Measurements from ENCODE around the gene SPATC1L. TPM values are rescaled to one million over a fixed set of nuclear protein-coding genes. Genes with fewer than 3 reads are reported as not detected.

The SPATC1L gene
- polyA plus RNA-seq, 3 donors from 2014 or later = 6.2 to 10.8 (median 9.4) TPM

GRCh38 chr21:46116776-46117585 is 67.3 kb downstream of the SPATC1L start:
- Mint-ChIP-seq H3K27ac (peak overlapping the region in 1 of 6 donors; percentile 62), H3K4me1 (no peaks in the 10 kb centered on the region), H3K9me3 (peaks cover 0 to 2% (median 0%) of the 10 kb centered on the region in 6 donors), H3K4me3 (no peak overlapping the region), H3K27me3 (ENCODE audit: low read depth in 3 of 3) (peaks cover 0 to 1% (median 0%) of the 10 kb centered on the region in 3 donors), H3K36me3 (no peaks in the 10 kb centered on the region)
- DNase-seq = no peak

GRCh38 chr21:46116189-46116775 is 68.0 kb downstream of the SPATC1L start:
- peaks cover 0 to 2% (median 0%) of the 10 kb centered on the region in 6 donors for H3K9me3 Mint-ChIP-seq
- no peaks in the 10 kb centered on the region for H3K4me1 Mint-ChIP-seq
- no peak overlapping the region for H3K4me3 Mint-ChIP-seq
- peaks cover 0 to 1% (median 0%) of the 10 kb centered on the region in 3 donors for H3K27me3 Mint-ChIP-seq (ENCODE audit: low read depth in 3 of 3)
- no peak overlapping the region for H3K27ac Mint-ChIP-seq
- no peaks in the 10 kb centered on the region for H3K36me3 Mint-ChIP-seq
- no peak for DNase-seq

- Mint-ChIP-seq H3K27ac (no peak overlapping the region), H3K4me1 (no peaks in the 10 kb centered on the region), H3K36me3 (no peaks in the 10 kb centered on the region), H3K4me3 (no peak overlapping the region), H3K9me3 (peaks cover 0 to 2% (median 0%) of the 10 kb centered on the region in 6 donors), H3K27me3 (ENCODE audit: low read depth in 3 of 3) (no peaks in the 10 kb centered on the region)
- no peak for DNase-seq
Observed at GRCh38 chr21:46115441-46116188, 68.6 kb downstream of the SPATC1L start.

DNA sequence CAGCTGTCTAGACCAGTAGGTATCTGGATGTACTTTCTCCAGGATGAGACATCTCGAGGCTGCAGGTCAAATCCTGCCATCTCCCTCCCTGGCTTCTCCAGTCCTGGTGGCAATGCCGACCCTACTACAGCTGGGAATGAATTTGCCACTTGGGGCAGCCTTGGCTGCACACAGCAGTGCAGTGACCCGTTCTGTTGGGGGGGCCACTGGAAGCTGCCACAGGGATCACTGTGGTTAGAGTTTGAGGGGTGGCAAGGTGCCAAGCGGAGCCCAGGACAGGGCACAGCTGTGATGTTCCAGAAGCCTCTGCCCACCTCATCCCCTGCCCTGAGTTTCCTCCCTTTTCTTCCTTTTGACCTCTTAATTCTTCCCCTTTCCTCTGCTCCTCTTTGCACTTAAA is 69.3 kb downstream of the SPATC1L start:
- H3K4me3 Mint-ChIP-seq = no peak overlapping the region
- no peak overlapping the region for H3K27ac Mint-ChIP-seq
- DNase-seq = no peak
- H3K27me3 Mint-ChIP-seq (ENCODE audit: low read depth in 3 of 3) = no peaks in the 10 kb centered on the region
- H3K4me1 Mint-ChIP-seq = no peaks in the 10 kb centered on the region
- peaks cover 0 to 2% (median 0%) of the 10 kb centered on the region in 6 donors for H3K9me3 Mint-ChIP-seq
- H3K36me3 Mint-ChIP-seq = no peaks in the 10 kb centered on the region

DNA sequence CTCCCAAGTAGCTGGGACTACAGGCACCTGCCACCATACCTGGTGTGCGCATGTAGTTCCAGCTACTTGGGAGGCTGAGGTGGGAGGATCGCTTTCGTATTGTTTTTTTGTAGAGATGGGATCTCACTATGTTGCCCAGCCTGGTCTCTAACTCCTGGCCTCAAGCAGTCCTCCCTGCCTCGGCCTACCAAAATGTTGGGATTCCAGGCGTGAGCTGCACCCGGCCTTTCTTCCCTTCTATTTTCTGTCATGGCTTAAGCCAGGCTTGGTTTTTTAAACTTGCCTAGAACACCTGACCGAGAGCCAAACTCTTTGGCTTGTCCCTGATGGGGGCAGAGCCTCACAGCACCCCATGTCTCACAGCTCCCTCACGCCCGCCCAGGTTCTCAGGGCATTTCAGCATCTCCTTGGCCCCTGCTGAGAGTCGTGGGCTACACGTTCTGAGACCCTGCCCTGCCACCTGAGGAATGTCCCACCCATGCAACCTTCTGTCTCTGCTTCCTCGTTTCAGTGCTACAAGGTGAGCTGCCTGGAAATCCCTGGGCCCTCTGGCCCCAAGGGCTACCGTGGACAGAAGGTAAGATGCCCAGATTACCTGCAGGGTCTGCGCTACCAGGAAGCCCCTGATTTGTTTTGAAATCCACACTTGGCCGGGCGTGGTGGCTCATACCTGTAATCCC is 70.6 kb downstream of the SPATC1L start:
- H3K4me3 Mint-ChIP-seq = no peak overlapping the region
- H3K36me3 Mint-ChIP-seq = no peaks in the 10 kb centered on the region
- peaks cover 0 to 2% (median 0%) of the 10 kb centered on the region in 6 donors for H3K9me3 Mint-ChIP-seq
- H3K4me1 Mint-ChIP-seq = no peaks in the 10 kb centered on the region
- H3K27ac Mint-ChIP-seq = no peak overlapping the region
- DNase-seq = no peak
- H3K27me3 Mint-ChIP-seq (ENCODE audit: low read depth in 3 of 3) = no peaks in the 10 kb centered on the region

- peaks cover 0 to 2% (median 0%) of the 10 kb centered on the region in 3 donors for H3K27me3 Mint-ChIP-seq (ENCODE audit: low read depth in 3 of 3)
- H3K9me3 Mint-ChIP-seq = peaks cover 0 to 9% (median 2%) of the 10 kb centered on the region in 6 donors
- DNase-seq = no peak
- peaks cover 0 to 4% (median 0%) of the 10 kb centered on the region in 3 donors for H3K36me3 Mint-ChIP-seq
- H3K4me1 Mint-ChIP-seq = no peaks in the 10 kb centered on the region
- H3K27ac Mint-ChIP-seq = no peak overlapping the region
- H3K4me3 Mint-ChIP-seq = no peak overlapping the region
Observed at GRCh38 chr21:46112725-46113215, 71.5 kb downstream of the SPATC1L start.

DNA sequence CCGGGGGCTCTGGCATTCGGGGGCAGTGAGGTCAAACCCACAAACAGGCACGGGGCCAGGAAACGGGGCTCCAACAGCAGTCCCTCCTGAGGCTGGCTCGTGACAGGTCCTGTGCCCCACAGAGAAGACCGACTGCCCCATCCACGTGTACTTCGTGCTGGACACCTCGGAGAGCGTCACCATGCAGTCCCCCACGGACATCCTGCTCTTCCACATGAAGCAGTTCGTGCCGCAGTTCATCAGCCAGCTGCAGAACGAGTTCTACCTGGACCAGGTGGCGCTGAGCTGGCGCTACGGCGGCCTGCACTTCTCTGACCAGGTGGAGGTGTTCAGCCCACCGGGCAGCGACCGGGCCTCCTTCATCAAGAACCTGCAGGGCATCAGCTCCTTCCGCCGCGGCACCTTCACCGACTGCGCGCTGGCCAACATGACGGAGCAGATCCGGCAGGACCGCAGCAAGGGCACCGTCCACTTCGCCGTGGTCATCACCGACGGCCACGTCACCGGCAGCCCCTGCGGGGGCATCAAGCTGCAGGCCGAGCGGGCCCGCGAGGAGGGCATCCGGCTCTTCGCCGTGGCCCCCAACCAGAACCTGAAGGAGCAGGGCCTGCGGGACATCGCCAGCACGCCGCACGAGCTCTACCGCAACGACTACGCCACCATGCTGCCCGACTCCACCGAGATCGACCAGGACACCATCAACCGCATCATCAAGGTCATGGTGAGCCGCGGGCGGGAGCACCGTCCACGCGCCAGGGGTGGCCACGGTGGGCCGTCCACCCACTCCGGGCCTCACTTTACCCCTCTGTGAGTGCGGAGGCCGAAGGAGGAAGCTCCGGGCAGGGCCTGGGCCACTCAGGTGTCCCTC is 72.2 kb downstream of the SPATC1L start:
- DNase-seq = no peak
- Mint-ChIP-seq H3K27me3 (ENCODE audit: low read depth in 3 of 3) (peaks cover 0 to 2% (median 0%) of the 10 kb centered on the region in 3 donors), H3K9me3 (peaks cover 0 to 15% (median 6%) of the 10 kb centered on the region in 6 donors), H3K27ac (no peak overlapping the region), H3K36me3 (peaks cover 0 to 4% (median 0%) of the 10 kb centered on the region in 3 donors), H3K4me1 (no peaks in the 10 kb centered on the region), H3K4me3 (no peak overlapping the region)

DNA sequence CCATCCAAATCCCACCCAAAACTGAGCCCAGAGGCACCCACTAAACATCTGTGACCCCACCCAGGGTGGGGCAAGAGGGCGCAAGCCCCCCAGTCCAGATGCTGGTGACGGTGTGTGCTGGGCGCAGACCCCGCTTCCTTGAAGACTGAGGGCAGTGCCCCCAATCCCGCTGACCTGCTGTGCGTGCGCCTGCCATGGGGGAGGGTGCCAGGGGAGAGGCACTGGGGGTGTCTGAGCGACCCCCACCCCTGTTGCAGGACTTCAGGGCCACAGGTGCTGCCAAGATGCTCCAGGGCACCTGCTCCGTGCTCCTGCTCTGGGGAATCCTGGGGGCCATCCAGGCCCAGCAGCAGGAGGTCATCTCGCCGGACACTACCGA is 73.1 kb downstream of the SPATC1L start:
- DNase-seq = no peak
- Mint-ChIP-seq H3K27me3 (ENCODE audit: low read depth in 3 of 3) (peaks cover 0 to 2% (median 0%) of the 10 kb centered on the region in 3 donors), H3K9me3 (peaks cover 0 to 15% (median 6%) of the 10 kb centered on the region in 6 donors), H3K4me3 (no peak overlapping the region), H3K4me1 (no peaks in the 10 kb centered on the region), H3K36me3 (peaks cover 0 to 4% (median 0%) of the 10 kb centered on the region in 3 donors), H3K27ac (no peak overlapping the region)

Other genes with a start within 250 kb of the SPATC1L start
- gene COL6A1, start 202.7 kb downstream of the SPATC1L start, polyA plus RNA-seq = under 1 TPM in 2 of 3 donors, not detected in 1; 0.17 to 0.18 TPM
- gene COL6A2, start 86.3 kb downstream of the SPATC1L start, polyA plus RNA-seq = 10 to 100 TPM in 2 of 3 donors, 1 to 10 TPM in 1; 4.4 to 46.6 (median 30.6) TPM
- gene FTCD, start 28.9 kb downstream of the SPATC1L start, polyA plus RNA-seq = not detected
- gene LSS, start 44.3 kb upstream of the SPATC1L start, polyA plus RNA-seq = 10 to 100 TPM; 11.3 to 26.2 (median 13.9) TPM
- gene MCM3AP, start 101.2 kb upstream of the SPATC1L start, polyA plus RNA-seq = 10 to 100 TPM; 25.9 to 55.3 (median 28.5) TPM
- 10 to 100 TPM; 14.2 to 23.5 (median 22.1) TPM for gene YBEY, start 101.9 kb upstream of the SPATC1L start, polyA plus RNA-seq
- gene C21orf58, start 139.4 kb upstream of the SPATC1L start, polyA plus RNA-seq = 1 to 10 TPM in 1 of 3 donors, under 1 TPM in 2; 0.53 to 1.2 (median 0.91) TPM
- 10 to 100 TPM in 1 of 3 donors, 1 to 10 TPM in 2; 2.9 to 47.0 (median 6.5) TPM for gene PCNT, start 139.7 kb upstream of the SPATC1L start, polyA plus RNA-seq

Data from immature natural killer cell (primary cell).